Activated CD8-positive, alpha-beta memory T cell treated with anti-CD3 and anti-CD28 coated beads, Interleukin-2, amount 50 U/mL, for 4 hours (primary cell): ENCODE results near the gene ESYT3.
"Not testable (repeated sequence)": the region's sequence is repeated elsewhere in the genome, so short reads cannot be mapped to it uniquely, and the experiment has no call there.

Source experiments
- DNase-seq: peaks from one replicate; pipeline ENCODE4 v3.0.0-alpha.2; 2020

Gene ESYT3

GRCh38 chr3:138461896-138462295, 27.5 kb downstream of the ESYT3 start:
- no peak for DNase-seq

DNA sequence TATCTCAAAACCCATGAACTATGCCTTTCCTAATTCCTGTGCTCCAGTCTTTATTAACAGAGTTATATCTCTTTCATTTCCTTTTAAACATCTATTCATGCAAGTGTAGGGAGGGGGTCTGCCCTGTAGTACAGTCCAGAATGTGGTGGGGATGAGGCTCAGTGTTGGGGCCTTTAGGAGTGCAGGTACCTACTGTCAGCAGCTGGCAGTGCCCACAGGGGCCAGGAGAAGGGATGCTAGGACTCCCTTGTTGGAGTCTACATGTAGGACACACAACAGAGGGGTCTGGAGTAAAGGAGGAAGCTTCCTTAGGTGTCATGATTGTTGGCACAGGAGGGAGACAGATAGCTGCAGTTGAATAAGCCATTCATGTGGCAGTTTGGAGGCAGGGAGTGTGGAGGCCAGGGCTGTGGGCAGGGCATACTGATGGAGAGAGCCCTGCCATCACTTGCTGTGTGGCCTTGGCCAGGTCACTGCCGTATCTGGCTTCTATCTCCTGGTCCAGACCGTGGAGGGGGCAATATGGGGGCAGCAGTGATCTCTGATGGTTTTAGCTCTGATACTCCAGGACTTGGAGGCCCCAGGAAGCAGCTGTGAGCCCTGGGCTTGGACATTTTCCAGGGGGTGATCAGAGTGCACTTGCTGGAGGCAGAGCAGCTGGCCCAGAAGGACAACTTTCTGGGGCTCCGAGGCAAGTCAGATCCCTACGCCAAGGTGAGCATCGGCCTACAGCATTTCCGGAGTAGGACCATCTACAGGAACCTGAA, 29.5 kb downstream of the ESYT3 start:
- no peak for DNase-seq

- no peak for DNase-seq
Measured at GRCh38 chr3:138464491-138464860, 30.1 kb downstream of the ESYT3 start.

- no peak for DNase-seq
Measured at GRCh38 chr3:138465451-138465850, 31.0 kb downstream of the ESYT3 start.

- no peak for DNase-seq
Measured at GRCh38 chr3:138465925-138466324, 31.5 kb downstream of the ESYT3 start.

- no peak for DNase-seq
Measured at GRCh38 chr3:138467931-138468330, 33.5 kb downstream of the ESYT3 start.

- DNase-seq: no peak
Measured at GRCh38 chr3:138468451-138468850, 34.0 kb downstream of the ESYT3 start.

- no peak for DNase-seq
Measured at GRCh38 chr3:138468886-138469285, 34.5 kb downstream of the ESYT3 start.

GRCh38 chr3:138469874-138470273, 35.5 kb downstream of the ESYT3 start:
- no peak for DNase-seq

- no peak for DNase-seq
Measured at GRCh38 chr3:138470687-138471086, 36.3 kb downstream of the ESYT3 start.

- no peak for DNase-seq
Measured at GRCh38 chr3:138471481-138471880, 37.1 kb downstream of the ESYT3 start.

GRCh38 chr3:138472141-138472825, 37.9 kb downstream of the ESYT3 start:
- DNase-seq: no peak

- no peak for DNase-seq
Measured at GRCh38 chr3:138473391-138473790, 39.0 kb downstream of the ESYT3 start.

DNA sequence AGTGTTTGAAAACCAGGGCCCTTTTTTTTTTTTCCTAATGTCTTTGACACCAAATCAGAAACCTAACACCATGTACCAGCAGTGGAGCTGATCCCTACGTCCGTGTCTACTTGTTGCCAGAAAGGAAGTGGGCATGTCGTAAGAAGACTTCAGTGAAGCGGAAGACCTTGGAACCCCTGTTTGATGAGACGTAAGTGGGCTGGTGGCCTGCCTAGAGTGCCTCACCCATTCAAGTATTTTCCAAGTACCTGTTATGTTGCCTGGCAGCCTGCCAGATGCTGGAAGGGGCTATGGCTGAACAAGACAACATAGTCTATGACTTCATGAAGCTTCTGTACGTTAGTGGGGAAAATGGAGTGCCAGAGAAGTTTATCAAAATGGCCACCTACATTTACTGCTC, 39.7 kb downstream of the ESYT3 start:
- DNase-seq: no peak

DNA sequence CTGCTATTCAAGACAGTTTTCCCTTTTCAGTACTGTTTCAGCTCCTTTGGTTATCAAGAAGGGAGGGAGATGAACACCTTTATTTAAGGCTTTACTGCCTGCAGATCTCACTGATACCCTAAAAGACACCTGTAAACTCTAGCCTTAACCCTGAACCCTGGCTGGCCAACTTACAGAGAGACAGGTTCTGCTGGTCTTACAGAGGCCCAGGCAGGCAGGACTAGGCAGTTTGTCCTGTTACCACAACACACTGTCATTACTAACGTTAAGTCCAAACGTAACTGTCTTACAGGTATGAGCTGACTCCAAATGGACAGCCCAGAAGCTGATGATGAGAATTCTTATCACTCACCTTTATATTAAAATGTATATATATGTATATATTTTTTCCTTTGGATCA, 42.1 kb downstream of the ESYT3 start:
- no peak for DNase-seq

- DNase-seq: no peak
Measured at GRCh38 chr3:138477120-138477519, 42.7 kb downstream of the ESYT3 start.

GRCh38 chr3:138477801-138478200, 43.4 kb downstream of the ESYT3 start:
- no peak for DNase-seq

GRCh38 chr3:138479438-138479863, 45.0 kb downstream of the ESYT3 start:
- DNase-seq: no peak

DNA sequence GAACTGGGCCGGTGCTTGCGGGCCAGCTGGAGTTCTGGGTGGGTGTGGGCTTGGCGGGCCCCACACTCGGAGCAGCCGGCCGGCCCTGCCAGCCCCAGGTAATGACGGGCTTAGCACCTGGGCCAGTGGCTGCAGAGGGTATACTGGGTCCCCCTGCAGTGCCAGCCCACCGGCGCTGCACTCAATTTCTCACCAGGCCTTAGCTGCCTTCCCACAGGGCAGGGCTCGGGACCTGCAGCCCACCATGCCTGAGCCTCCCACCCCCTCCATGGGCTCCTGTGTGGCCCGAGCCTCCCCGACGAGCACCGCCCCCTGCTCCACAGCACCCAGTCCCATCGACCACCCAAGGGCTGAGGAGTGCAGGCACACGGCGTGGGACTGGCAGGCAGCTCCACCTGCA, 50.3 kb downstream of the ESYT3 start:
- not testable (repeated sequence) for DNase-seq

DNA sequence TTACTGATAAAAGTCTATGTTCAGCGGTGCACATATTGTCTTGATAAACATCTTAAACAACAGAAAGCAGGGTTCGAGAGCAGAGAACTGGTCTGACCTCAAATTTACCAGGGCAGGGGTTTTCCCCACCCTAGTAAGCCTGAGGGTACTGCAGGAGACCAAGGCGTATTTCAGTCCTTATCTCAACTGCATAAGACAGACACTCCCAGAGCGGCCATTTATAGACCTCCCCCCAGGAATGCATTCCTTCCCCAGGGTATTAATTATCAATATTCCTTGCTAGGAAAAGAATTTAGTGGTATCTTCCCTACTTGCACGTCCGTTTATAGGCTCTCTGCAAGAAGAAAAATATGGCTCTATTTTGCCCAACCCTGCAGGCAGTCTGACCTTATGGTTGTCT, 52.2 kb downstream of the ESYT3 start:
- not testable (repeated sequence) for DNase-seq

DNA sequence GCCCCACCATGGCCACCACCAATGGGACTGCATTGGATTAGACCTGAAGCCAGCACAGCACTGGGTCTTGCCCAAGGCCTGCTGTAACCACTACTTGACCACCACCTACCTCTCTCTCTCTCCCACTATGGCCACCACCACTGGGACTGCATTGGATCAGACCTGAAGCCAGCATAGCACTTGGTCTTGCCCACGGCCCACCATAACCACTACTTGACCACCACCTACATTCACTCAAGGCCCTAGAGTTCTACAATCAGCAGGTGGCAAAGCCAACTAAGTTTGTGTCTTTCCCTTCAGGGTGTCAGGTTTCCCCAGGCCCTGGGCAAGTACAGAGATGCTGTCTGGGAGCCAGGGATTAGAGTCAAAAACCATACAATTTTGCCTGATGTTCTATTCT, 57.6 kb downstream of the ESYT3 start:
- no peak for DNase-seq

- DNase-seq: no peak
Measured at GRCh38 chr3:138492980-138493675, 58.7 kb downstream of the ESYT3 start.

GRCh38 chr3:138493804-138494606, 59.6 kb downstream of the ESYT3 start:
- no peak for DNase-seq
